ENCODE results near the gene PML. TPM values are rescaled to one million over a fixed set of nuclear protein-coding genes. Genes with fewer than 3 reads are reported as not detected.

PML gene
- total and polyA plus RNA-seq, 5 experiments from 2014 or later, result 12.2 to 57.9 (median 26.9) TPM

DNA sequence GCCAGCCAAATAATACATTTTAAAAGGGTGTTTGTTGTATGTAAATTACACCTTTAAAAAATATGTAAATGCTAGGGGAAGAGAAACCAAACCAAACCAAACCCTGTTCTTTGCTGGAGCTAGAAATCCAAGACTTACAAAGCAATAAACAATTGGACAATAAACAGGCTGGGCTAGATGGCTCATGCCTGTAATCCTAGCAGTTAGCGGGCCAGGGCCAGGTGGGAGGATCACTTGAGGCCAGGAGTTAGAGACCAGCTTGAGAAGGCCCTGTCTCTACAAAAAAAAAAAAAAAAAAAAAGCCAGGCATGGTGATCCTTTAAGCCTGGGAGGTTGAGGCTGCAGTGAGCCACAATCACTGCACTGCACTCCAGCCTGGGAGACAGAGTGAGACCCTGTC is 14.9 kb upstream of the PML start:
- ATAC-seq (no peak), DNase-seq (no peak)
- Mint-ChIP-seq H3K4me1 (peaks cover 24 to 68% (median 45%) of the 10 kb centered on the region in 4 donors), H3K27ac (no peak overlapping the region), H3K36me3 (peaks cover 0 to 6% (median 3%) of the 10 kb centered on the region in 3 donors), H3K27me3 (peaks cover 0 to 14% (median 3%) of the 10 kb centered on the region in 5 donors), H3K4me3 (no peak overlapping the region), H3K9me3 (no peaks in the 10 kb centered on the region)
- POLR2A ChIA-PET, result no interaction called here

DNA sequence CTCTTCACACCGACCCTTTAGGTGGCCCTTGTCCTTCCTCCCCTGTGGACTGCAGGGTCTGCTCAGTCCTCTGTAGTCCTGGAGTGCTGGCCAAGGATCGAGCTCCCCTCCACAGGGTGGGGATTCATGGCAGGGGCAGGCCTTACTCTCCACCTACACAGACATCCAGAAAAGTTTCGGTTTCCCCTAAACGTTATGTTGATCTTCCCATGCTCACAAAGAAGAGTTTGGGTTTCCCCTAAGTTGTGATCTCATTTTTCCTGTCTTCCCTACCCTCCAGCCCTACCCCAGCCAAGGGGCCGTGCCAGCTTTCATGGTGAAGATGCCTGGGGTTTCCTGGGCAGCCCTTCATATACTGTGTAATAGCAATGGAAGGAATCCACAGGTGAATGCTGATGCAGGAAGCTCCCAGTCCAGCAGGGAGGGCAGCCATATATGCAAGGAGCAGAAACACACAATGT is 12.7 kb upstream of the PML start:
- peaks cover 21 to 70% (median 37%) of the 10 kb centered on the region in 4 donors for H3K4me1 Mint-ChIP-seq
- no peaks in the 10 kb centered on the region for H3K9me3 Mint-ChIP-seq
- peak overlapping the region in 9 of 10 donors; percentile 74 to 93 (median 88) for H3K27ac Mint-ChIP-seq
- peak overlapping the region in 9 of 10 donors; percentile 2 to 88 (median 60) for H3K4me3 Mint-ChIP-seq
- no peaks in the 10 kb centered on the region for H3K27me3 Mint-ChIP-seq
- DNase-seq (no peak), ATAC-seq (no peak)
- POLR2A ChIA-PET, result interaction anchor here (0.6 to 3.0 kb wide), 4 partner anchors 10 to 33 kb away, joined by 4 to 13 read pairs (median 4); partner anchors contain the start of genes PML and STOML1
- peaks cover 0 to 13% (median 6%) of the 10 kb centered on the region in 3 donors for H3K36me3 Mint-ChIP-seq

DNA sequence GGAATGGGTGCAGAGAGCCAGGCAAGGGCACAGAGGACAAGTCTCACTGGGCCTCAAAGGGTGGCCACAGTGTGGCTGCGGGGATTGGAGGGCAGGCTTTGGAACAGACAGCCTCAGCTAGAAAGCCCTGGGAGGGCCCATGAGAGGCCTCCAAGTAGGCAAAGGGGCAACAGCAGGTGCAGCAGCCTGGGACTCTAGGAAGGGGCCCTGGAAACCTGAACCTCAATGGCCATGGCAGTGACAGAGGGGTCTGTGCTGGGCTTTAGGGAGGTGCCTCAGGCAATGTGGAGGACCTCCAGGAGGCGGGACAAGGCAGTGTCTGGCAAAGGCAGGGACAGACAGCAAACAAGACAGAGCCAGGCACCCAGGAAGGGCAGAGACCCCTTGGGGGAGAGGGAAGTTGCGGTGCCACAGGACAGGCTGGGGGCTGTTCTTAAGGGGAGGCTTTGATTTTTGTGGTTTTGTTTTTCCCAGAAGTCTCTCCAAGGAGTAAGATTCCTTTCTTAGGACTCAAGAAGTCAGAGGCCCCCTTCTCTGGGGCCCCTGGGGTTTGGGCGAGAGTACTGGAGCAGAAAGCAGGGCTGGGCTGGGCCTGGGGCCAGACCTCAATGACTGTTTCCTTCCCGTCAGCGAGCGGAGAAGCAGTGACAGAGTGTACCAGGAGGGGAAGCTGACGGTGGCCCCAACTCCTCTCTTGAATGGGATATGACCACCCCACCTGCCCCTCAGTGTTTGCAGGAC is 12.1 kb upstream of the PML start:
- DNase-seq (peak in 3 of 10 donors; percentile 33 to 46 (median 40)), ATAC-seq (peak; percentile 87 to 90)
- H3K27me3 Mint-ChIP-seq, result no peaks in the 10 kb centered on the region
- peaks cover 21 to 76% (median 39%) of the 10 kb centered on the region in 4 donors for H3K4me1 Mint-ChIP-seq
- H3K36me3 Mint-ChIP-seq, result peaks cover 0 to 19% (median 6%) of the 10 kb centered on the region in 3 donors
- POLR2A ChIA-PET, result interaction anchor here (0.6 to 3.0 kb wide), 4 partner anchors 10 to 34 kb away, joined by 4 to 13 read pairs (median 4); partner anchors contain the start of genes PML and STOML1
- peak overlapping the region in 9 of 10 donors; percentile 74 to 93 (median 88) for H3K27ac Mint-ChIP-seq
- H3K4me3 Mint-ChIP-seq, result peak overlapping the region in 9 of 10 donors; percentile 25 to 88 (median 66)
- H3K9me3 Mint-ChIP-seq, result no peaks in the 10 kb centered on the region

DNA sequence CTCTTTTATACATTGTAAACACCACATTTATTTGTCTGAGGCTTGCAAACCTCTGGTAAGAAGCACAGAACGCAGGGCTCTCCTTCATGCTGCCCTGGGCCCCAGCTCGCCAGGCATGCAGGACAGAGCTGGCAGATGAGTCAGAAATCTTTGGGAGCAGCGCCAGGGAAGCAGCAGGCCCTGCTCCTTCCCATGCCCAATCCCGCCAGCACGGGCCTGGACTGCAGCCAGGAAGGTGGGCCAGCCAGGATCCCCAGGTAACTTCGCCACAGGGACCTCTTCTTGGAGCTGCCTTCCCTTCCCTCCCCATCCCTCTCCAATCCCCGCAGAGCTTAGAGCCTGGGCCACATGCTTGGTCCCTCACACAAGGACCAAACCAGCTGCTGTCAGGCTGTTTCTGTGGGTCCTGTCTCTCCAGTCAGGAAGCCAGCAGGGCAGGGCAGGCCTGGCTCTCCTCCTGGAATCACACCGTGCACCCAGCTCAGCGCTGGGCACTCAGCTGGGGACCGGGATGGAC is 11.2 kb upstream of the PML start:
- Mint-ChIP-seq H3K27ac (peak overlapping the region in 9 of 10 donors; percentile 25 to 93 (median 88)), H3K4me3 (peak overlapping the region in 4 of 10 donors; percentile 36 to 66 (median 56)), H3K36me3 (peaks cover 0 to 19% (median 6%) of the 10 kb centered on the region in 3 donors), H3K27me3 (no peaks in the 10 kb centered on the region), H3K4me1 (peaks cover 21 to 79% (median 40%) of the 10 kb centered on the region in 4 donors), H3K9me3 (no peaks in the 10 kb centered on the region)
- DNase-seq (no peak), ATAC-seq (no peak)
- POLR2A ChIA-PET, result interaction anchor here (1.3 to 3.0 kb wide), 2 partner anchors 9 to 24 kb away, joined by 4 to 13 read pairs; partner anchors contain the start of gene STOML1

DNA sequence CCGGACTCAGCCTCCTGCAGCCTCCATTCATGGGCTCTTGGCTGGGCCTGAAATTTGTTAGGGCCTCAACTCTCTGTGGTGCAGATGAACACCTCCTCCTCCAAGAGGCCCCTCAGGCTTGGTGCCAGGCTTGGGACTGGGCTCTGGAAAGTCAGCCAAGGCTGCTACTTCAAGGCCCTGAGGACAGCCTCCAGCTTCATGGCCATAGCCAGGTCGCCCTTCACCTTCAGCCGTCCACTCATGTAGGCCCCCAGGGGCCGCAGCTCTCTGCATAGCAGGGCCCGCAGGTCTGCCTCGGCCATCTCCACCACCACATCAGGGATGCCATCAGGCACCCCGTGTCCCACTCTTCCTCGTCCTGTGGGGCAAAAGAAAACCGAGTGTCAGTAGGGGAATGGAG is 10.7 kb upstream of the PML start:
- POLR2A ChIA-PET, result interaction anchor here (1.1 kb wide), 1 partner anchor 8 kb away, joined by 3 read pairs; no protein-coding TSS in a partner anchor
- Mint-ChIP-seq H3K36me3 (peaks cover 0 to 19% (median 6%) of the 10 kb centered on the region in 3 donors), H3K27me3 (no peaks in the 10 kb centered on the region), H3K4me1 (peaks cover 21 to 77% (median 40%) of the 10 kb centered on the region in 4 donors), H3K9me3 (no peaks in the 10 kb centered on the region), H3K27ac (peak overlapping the region in 6 of 10 donors; percentile 24 to 93 (median 86)), H3K4me3 (peak overlapping the region in 3 of 10 donors; percentile 24 to 63 (median 51))
- ATAC-seq (no peak), DNase-seq (no peak)

DNA sequence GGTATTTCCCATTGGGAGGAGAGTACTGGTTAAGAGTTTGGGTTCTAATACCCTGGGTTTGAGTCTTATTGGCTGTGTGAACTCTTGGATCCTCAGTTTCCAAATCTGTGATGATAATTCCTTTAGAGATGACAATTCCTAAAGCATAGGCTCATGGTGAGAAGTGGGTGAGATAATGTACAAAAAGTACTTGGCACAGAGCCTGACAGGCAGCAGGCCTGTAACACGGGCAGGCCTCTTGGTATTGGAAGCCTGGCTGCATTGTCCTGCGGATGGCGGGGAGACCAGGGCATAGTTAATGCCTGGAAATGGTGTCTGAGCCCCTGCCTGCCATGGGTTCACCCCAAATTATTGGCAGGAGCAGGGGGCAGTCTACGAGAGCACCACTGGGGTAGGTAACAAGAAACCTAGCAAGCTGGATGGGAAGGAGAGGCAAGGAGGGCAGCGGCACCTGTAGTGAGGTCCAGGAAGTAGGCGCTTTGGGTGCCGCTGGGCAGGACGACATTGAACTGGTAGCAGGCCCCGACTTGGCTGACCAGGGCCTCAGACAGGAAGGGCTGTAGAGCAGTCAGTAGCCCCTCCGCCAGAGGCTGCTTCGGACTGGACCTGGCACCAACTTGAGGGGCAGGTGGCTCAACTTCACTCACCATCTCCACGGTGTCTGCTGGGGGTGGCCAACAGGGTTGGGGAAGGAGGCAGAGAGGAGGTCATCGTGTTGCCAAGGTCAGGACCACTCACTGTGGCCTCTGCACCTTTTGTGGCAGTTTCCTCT is 10.1 kb upstream of the PML start:
- H3K9me3 Mint-ChIP-seq, result no peaks in the 10 kb centered on the region
- ATAC-seq (no peak), DNase-seq (no peak)
- H3K4me3 Mint-ChIP-seq, result peak overlapping the region in 8 of 10 donors; percentile 11 to 72 (median 42)
- peaks cover 22 to 73% (median 40%) of the 10 kb centered on the region in 4 donors for H3K4me1 Mint-ChIP-seq
- H3K27ac Mint-ChIP-seq, result peak overlapping the region; percentile 24 to 93 (median 82)
- peaks cover 0 to 21% (median 6%) of the 10 kb centered on the region in 3 donors for H3K36me3 Mint-ChIP-seq
- POLR2A ChIA-PET, result interaction anchor here (1.1 to 2.5 kb wide), 2 partner anchors 9 to 10 kb away, joined by 3 to 12 read pairs; partner anchors contain the start of gene PML
- no peaks in the 10 kb centered on the region for H3K27me3 Mint-ChIP-seq

DNA sequence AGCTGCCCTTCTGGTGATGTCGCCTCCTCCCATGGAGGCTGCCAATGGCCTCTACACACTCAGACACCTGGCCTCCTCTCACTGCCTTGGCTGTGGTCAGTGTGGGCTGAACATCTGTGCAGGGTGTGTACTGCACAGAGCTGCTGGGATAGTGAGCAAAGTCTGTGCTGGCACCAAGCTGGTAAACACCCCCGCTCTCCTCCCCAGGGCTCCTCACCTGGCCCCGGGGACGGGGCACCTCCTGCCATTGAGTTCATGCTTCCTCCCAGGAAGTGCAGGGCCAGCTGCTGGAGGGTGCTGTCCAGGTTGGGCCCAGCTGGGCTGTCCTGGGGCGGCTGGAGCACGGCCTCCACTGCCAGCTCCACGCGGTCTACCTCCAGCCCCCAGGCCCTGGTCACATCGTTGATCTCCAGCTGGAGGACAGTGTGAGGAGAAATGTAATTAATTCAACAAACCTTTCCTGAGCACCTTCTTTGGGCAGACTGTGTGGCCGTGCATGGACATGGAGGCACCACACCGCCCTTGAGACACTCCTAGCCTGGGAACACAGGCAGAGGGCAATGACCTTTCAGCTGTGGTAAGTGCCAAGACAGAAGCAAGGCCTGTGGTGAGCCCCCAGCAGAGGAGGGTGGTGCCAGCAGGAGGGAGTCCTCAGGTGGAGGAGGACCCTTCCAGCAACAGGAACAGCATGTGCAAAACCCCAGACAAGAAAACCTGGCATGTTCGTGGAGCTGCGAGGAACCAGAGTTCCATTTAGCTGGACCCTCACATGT is 9.2 kb upstream of the PML start:
- Mint-ChIP-seq H3K27ac (peak overlapping the region in 7 of 10 donors; percentile 24 to 93 (median 86)), H3K36me3 (peaks cover 0 to 21% (median 6%) of the 10 kb centered on the region in 3 donors), H3K9me3 (no peaks in the 10 kb centered on the region), H3K4me3 (peak overlapping the region in 4 of 10 donors; percentile 41 to 72 (median 51)), H3K27me3 (no peaks in the 10 kb centered on the region), H3K4me1 (peaks cover 27 to 71% (median 40%) of the 10 kb centered on the region in 4 donors)
- no peak for ATAC-seq
- POLR2A ChIA-PET, result interaction anchor here (0.7 to 2.5 kb wide), 3 partner anchors 9 to 18 kb away, joined by 3 to 12 read pairs (median 3); partner anchors contain the start of gene PML
- DNase-seq, result no peak

DNA sequence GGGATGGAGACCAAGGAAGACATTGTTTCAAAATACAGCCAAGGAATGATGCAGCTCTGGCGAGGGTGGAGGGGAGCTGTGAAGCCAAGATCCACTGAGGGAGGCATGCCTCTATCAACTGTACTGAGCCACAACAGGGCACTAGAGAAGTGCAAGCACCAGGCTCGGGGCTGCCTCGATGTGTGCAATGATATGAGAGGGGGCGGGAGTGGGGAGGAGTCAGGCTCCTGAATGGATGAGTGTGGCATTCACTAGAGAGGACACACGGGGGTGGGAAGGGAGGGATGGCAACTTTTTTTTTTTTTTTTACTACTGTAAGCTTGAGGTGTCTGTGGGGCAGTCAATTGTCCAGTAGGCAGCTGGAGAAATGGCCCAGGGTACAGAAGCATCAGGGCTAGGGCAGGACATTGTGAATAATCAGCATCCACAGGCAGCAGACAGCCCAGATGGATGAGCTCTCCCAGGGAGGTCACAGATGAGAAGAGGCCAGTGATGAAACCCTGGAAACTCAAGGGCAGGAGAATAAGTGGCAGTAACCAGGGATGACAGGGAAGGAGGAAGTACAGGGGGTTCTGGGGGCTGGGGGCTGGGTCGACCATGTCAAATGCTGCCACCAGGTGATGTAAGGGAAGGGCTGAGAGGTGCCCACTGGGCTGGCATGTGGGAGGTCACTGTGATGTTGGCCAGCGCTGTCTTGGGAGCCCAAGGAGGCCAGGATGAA is 8.3 kb upstream of the PML start:
- peak overlapping the region in 1 of 10 donors; percentile 64 for H3K4me3 Mint-ChIP-seq
- peak overlapping the region in 5 of 10 donors; percentile 3 to 89 (median 68) for H3K27ac Mint-ChIP-seq
- no peak for ATAC-seq
- peaks cover 25 to 71% (median 42%) of the 10 kb centered on the region in 4 donors for H3K4me1 Mint-ChIP-seq
- H3K36me3 Mint-ChIP-seq, result peaks cover 0 to 21% (median 6%) of the 10 kb centered on the region in 3 donors
- POLR2A ChIA-PET, result interaction anchor here (1.0 to 2.5 kb wide), 2 partner anchors 8 to 25 kb away, joined by 3 to 12 read pairs; partner anchors contain the start of gene PML
- no peaks in the 10 kb centered on the region for H3K27me3 Mint-ChIP-seq
- H3K9me3 Mint-ChIP-seq, result no peaks in the 10 kb centered on the region
- DNase-seq, result no peak

DNA sequence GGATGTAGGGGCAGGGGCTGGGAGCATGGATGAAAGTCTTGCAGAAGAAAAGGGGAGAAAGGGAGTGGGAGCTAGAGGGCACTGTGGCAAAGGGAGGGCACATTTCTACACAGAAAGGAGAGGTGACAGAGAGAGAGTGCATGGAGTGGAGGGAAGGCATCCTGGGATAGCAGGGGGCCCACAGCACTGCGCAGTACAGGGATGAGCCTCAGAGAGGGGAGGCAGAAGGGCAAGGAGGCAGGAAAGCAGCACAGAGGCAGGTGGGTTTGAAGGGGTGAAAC is 7.8 kb upstream of the PML start:
- Mint-ChIP-seq H3K36me3 (peaks cover 0 to 21% (median 6%) of the 10 kb centered on the region in 3 donors), H3K4me3 (peak overlapping the region in 1 of 10 donors; percentile 55), H3K27ac (peak overlapping the region in 4 of 10 donors; percentile 34 to 89 (median 58)), H3K4me1 (peaks cover 24 to 70% (median 40%) of the 10 kb centered on the region in 4 donors), H3K27me3 (no peaks in the 10 kb centered on the region), H3K9me3 (no peaks in the 10 kb centered on the region)
- DNase-seq (no peak), ATAC-seq (no peak)
- POLR2A ChIA-PET, result interaction anchor here (1.0 to 2.5 kb wide), 2 partner anchors 8 to 24 kb away, joined by 3 to 12 read pairs; partner anchors contain the start of gene PML

DNA sequence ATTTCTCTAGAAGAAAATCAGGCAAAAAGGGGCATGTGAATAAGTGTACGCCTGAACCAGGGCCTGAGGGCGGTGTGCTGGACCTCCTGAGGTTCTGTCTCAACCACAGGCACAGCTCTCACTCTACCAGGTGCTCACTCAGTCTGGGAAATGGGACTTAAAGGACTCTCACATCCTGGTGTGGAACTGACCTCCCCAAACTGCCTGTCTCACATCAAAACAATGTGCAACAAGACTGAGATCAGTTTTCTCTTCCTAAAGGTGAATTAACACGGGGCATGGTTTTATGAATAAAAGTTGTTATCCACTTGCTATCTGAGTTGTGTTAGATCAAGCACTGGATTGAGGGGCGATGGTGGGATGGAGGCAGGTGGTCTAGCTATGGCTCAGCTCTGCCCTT is 7.3 kb upstream of the PML start:
- Mint-ChIP-seq H3K4me1 (peaks cover 20 to 65% (median 35%) of the 10 kb centered on the region in 4 donors), H3K27me3 (no peaks in the 10 kb centered on the region), H3K36me3 (peaks cover 0 to 21% (median 6%) of the 10 kb centered on the region in 3 donors), H3K4me3 (no peak overlapping the region), H3K9me3 (no peaks in the 10 kb centered on the region), H3K27ac (peak overlapping the region in 4 of 10 donors; percentile 10 to 89 (median 40))
- POLR2A ChIA-PET, result interaction anchor here (1.0 kb wide), 1 partner anchor 24 kb away, joined by 3 read pairs; no protein-coding TSS in a partner anchor
- ATAC-seq (no peak), DNase-seq (no peak)
